Neural crest cell (in vitro differentiated cells): ENCODE data around the gene SLC9C2. TPM values are rescaled to one million over a fixed set of nuclear protein-coding genes. Genes with fewer than 3 reads are reported as not detected.
"Not testable (repeated sequence)": the region's sequence is repeated elsewhere in the genome, so short reads cannot be mapped to it uniquely, and the experiment has no call there.

ENCODE experiments used
- DNase-seq: peaks from one replicate; pipeline ENCODE4 v3.0.0; 2021; ENCODE audit warnings: low read depth, mixed read lengths, low spot score
- H3K27ac Mint-ChIP-seq: one replicate; pipeline ENCODE4 v1.8.0; 2021; ENCODE audit warnings: mild to moderate bottlenecking, mixed read lengths; ENCODE audit not compliant: unreplicated experiment
- H3K27me3 Mint-ChIP-seq: 2 replicates; pipeline ENCODE4 v1.8.0; 2021; ENCODE audit warnings: low read depth, mild to moderate bottlenecking, mixed read lengths
- H3K36me3 Mint-ChIP-seq: 2 replicates; pipeline ENCODE4 v1.8.0; 2021; ENCODE audit warnings: low read depth, mild to moderate bottlenecking, mixed read lengths
- H3K4me1 Mint-ChIP-seq: 2 replicates; pipeline ENCODE4 v1.8.0; 2021; ENCODE audit warnings: mixed read lengths
- H3K4me3 Mint-ChIP-seq: one replicate; pipeline ENCODE4 v1.8.0; 2021; ENCODE audit warnings: mild to moderate bottlenecking, mixed read lengths
- H3K9me3 Mint-ChIP-seq: 2 replicates; pipeline ENCODE4 v1.8.0; 2021; ENCODE audit warnings: mixed read lengths
- CTCF ChIP-seq: fragments of 200-600 bp; sonication (generic); conservative IDR thresholded peaks from 2 replicates; pipeline ENCODE4 v1.5.0; 2021; ENCODE audit warnings: antibody characterized with exemption, mild to moderate bottlenecking
- long read RNA-seq: library from polyadenylated mRNA; unstranded; transcript quantifications from one replicate; pipeline ENCODE4 v2.0.0, GENCODE V29; 2020
- total RNA-seq: library from RNA; stranded (reverse); gene quantifications from 2 replicates; pipeline ENCODE4 v1.2.1, GENCODE V29; 2021

Gene SLC9C2
- 0.12 TPM in 1 of 2 replicates, not detected in the other for total RNA-seq
- long read RNA-seq = 0 reads

- Mint-ChIP-seq H3K27me3 (no peaks in the 10 kb centered on the region), H3K4me3 (no peak within 1 kb of the TSS), H3K4me1 (no peaks in the 10 kb centered on the region), H3K9me3 (peaks cover 3% of the 10 kb centered on the region), H3K36me3 (no peaks in the 10 kb centered on the region), H3K27ac (no peak within 1 kb of the TSS)
- DNase-seq = no peak
- TF ChIP-seq CTCF = no peak
These were observed at the start of gene SLC9C2 for GRCh38 chr1:173603056-173603591. TSS of gene SLC9C2 (minus strand) at chr1:173603072. CDS start at chr1:173601776, 1,296 bp downstream.

GRCh38 chr1:173648880-173649605 is 46.2 kb upstream of the SLC9C2 start:
- Mint-ChIP-seq H3K9me3 (peaks cover 15% of the 10 kb centered on the region), H3K36me3 (peaks cover 12% of the 10 kb centered on the region), H3K27me3 (peaks cover 6% of the 10 kb centered on the region), H3K27ac (no peak overlapping the region), H3K4me3 (no peak overlapping the region), H3K4me1 (no peaks in the 10 kb centered on the region)
- no peak for DNase-seq
- no peak for TF ChIP-seq CTCF

GRCh38 chr1:173646656-173647055 is 43.8 kb upstream of the SLC9C2 start:
- TF ChIP-seq CTCF = no peak
- H3K9me3 Mint-ChIP-seq = peaks cover 10% of the 10 kb centered on the region
- peaks cover 4% of the 10 kb centered on the region for H3K4me1 Mint-ChIP-seq
- no peaks in the 10 kb centered on the region for H3K27me3 Mint-ChIP-seq
- no peak overlapping the region for H3K27ac Mint-ChIP-seq
- H3K36me3 Mint-ChIP-seq = peaks cover 5% of the 10 kb centered on the region
- no peak overlapping the region for H3K4me3 Mint-ChIP-seq
- DNase-seq = no peak

GRCh38 chr1:173642450-173643139 is 39.7 kb upstream of the SLC9C2 start:
- not testable (repeated sequence) for H3K27me3 Mint-ChIP-seq, H3K4me3 Mint-ChIP-seq, H3K36me3 Mint-ChIP-seq, DNase-seq, H3K27ac Mint-ChIP-seq
- H3K4me1 Mint-ChIP-seq = peaks cover 14% of the 10 kb centered on the region
- H3K9me3 Mint-ChIP-seq = peaks cover 12% of the 10 kb centered on the region

GRCh38 chr1:173639102-173639501 is 36.2 kb upstream of the SLC9C2 start:
- no peak overlapping the region for H3K4me3 Mint-ChIP-seq
- no peak for TF ChIP-seq CTCF
- H3K4me1 Mint-ChIP-seq = peaks cover 14% of the 10 kb centered on the region
- peaks cover 14% of the 10 kb centered on the region for H3K9me3 Mint-ChIP-seq
- no peak for DNase-seq
- no peaks in the 10 kb centered on the region for H3K27me3 Mint-ChIP-seq
- peak overlapping the region; percentile 5 for H3K27ac Mint-ChIP-seq
- H3K36me3 Mint-ChIP-seq = peaks cover 6% of the 10 kb centered on the region
